Measurements from ENCODE around the gene ZSWIM1. TPM values are rescaled to one million over a fixed set of nuclear protein-coding genes. Genes with fewer than 3 reads are reported as not detected.

ZSWIM1 gene
- total RNA-seq, 1 donor: 10.1 TPM

DNA sequence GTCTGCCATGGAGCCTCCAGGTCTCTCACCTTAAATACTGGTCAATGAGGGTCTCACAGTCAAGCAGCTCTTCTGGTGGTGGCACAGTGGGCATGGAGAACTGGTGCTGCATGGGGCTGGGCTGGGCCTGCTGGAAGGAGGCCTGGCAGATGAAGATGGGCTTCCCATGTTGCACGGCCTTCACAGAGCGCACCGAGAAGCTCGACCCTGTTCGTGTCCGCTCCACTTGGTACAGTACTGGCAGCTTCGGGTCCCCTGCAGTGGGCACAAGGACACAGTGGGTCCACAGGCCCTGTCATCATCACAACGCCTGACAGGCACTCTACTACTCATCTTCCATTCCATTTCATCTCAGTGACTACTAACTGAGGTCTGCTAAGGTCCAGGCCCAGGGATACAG, 32.6 kb upstream of the ZSWIM1 start:
- H3K9me3 ChIP-seq (ENCODE audit: low read depth, low read length): no peaks in the 10 kb centered on the region
- H3K4me3 ChIP-seq (ENCODE audit: low read length): no peak overlapping the region
- no peaks in the 10 kb centered on the region for H3K4me1 ChIP-seq (ENCODE audit: insufficient read depth, low read length)
- H3K27me3 ChIP-seq (ENCODE audit: insufficient read depth, low read length): no peaks in the 10 kb centered on the region

DNA sequence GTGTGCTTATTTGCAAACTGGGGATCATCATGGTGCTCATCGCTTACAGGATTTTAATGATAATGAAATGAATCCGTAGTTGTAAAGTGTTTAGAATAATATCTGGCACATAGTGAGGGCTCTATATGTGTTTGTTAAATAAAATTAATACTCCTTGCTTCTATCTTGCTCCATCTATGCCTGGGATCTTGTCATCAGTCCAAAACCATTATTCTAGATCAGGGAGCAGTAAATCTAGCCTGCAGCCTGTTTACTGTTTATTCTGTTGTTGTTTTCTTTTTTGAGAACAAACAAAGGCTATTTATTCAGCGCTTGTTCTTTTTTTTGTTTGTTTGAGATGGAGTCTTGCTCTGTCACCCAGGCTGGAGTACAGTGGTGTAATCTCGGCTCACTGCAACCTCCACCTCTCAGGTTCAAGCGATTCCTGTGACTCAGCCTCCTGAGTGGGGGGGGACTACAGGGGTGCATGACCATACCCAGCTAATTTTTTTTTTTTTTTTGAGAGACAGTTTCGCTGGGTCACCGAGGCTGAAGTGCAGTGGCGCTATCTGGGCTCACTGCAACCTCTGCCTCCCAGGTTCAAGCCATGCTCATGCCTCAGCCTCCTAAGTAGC, 32.0 kb upstream of the ZSWIM1 start:
- Histone ChIP-seq H3K9me3 (ENCODE audit: low read depth, low read length) (no peaks in the 10 kb centered on the region), H3K27me3 (ENCODE audit: insufficient read depth, low read length) (no peaks in the 10 kb centered on the region), H3K4me1 (ENCODE audit: insufficient read depth, low read length) (no peaks in the 10 kb centered on the region), H3K4me3 (ENCODE audit: low read length) (no peak overlapping the region)

DNA sequence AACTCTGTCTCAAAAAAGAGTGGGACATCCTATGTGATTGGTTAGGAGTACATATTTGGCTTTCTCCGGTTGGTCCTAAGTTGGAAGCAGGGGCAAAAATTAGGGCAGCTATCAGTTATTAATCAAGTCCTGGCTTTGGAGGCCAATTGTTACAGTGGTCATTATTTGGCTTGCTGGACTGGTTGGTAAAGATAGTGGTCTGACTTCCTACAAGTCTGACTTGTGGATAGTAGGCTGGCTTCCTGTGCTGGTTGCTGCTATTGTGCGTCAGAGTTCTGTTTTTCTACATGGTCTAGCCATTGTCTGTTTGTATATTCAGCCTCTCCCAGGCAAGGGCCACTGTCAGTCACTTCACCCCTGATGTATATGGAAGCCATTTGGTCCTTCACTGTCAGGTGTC, 30.8 kb upstream of the ZSWIM1 start:
- Histone ChIP-seq H3K4me1 (ENCODE audit: insufficient read depth, low read length) (peaks cover 7% of the 10 kb centered on the region), H3K4me3 (ENCODE audit: low read length) (no peak overlapping the region), H3K9me3 (ENCODE audit: low read depth, low read length) (no peaks in the 10 kb centered on the region), H3K27me3 (ENCODE audit: insufficient read depth, low read length) (no peaks in the 10 kb centered on the region)

DNA sequence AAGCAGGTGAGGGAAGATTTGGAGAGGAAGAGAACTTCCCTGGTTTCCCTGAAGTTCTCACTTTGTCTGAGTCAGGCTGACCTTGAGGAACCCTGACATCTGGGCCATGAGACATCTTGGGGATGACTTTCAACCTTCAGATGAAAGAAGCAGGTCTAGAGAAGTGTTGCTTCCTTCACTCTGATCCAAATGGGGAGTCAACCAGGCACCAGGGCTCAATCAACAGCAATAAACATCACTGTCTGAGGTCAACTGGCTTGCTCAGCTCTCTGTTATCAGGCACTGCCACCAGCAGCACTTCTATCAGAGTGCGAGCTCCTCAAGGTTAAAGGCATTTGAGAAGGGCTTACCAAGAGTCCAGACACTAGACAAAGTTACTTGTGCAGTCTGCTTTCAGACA, 30.1 kb upstream of the ZSWIM1 start:
- Histone ChIP-seq H3K4me3 (ENCODE audit: low read length) (no peak overlapping the region), H3K4me1 (ENCODE audit: insufficient read depth, low read length) (peaks cover 11% of the 10 kb centered on the region), H3K27me3 (ENCODE audit: insufficient read depth, low read length) (no peaks in the 10 kb centered on the region), H3K9me3 (ENCODE audit: low read depth, low read length) (no peaks in the 10 kb centered on the region)

DNA sequence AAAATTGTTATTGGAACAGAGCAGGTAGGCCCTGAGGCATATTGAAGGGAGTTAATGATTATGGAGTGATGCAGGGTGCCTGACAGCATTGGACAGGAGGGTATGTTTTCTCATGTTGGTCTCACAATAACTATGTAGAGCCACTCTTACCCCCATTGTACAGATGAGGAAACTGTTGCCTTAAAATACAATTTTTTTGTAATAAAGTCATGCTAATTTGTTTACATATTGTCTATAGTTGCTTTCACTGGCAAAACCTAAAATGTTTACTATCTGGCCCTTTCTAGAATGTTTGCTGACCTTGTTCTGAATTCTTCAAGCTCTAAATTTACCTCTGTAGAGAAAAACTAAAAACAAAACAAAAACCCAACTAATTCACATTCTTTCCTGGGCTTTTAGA, 29.5 kb upstream of the ZSWIM1 start:
- no peaks in the 10 kb centered on the region for H3K27me3 ChIP-seq (ENCODE audit: insufficient read depth, low read length)
- no peaks in the 10 kb centered on the region for H3K9me3 ChIP-seq (ENCODE audit: low read depth, low read length)
- no peak overlapping the region for H3K4me3 ChIP-seq (ENCODE audit: low read length)
- H3K4me1 ChIP-seq (ENCODE audit: insufficient read depth, low read length): peaks cover 17% of the 10 kb centered on the region

DNA sequence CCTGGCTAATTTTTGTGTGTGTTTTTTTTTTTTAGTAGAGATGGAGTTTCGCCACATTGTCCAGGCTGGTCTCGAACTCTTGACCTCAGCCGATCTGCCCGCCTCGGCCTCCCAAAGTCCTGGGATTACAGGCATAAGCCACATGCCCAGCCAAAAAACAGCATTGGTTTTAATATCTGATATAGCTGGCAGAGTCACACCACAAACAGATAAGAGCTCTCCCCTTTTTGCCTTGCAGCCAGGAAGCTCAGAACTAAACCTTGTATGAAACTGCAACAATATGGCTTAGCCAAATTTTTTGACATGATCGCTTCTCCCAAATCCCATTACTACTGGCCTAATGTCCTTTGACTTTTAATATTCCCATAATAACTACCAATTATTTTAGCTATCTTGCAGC, 28.7 kb upstream of the ZSWIM1 start:
- H3K4me1 ChIP-seq (ENCODE audit: insufficient read depth, low read length): peaks cover 21% of the 10 kb centered on the region
- no peaks in the 10 kb centered on the region for H3K27me3 ChIP-seq (ENCODE audit: insufficient read depth, low read length)
- H3K4me3 ChIP-seq (ENCODE audit: low read length): no peak overlapping the region
- no peaks in the 10 kb centered on the region for H3K9me3 ChIP-seq (ENCODE audit: low read depth, low read length)

DNA sequence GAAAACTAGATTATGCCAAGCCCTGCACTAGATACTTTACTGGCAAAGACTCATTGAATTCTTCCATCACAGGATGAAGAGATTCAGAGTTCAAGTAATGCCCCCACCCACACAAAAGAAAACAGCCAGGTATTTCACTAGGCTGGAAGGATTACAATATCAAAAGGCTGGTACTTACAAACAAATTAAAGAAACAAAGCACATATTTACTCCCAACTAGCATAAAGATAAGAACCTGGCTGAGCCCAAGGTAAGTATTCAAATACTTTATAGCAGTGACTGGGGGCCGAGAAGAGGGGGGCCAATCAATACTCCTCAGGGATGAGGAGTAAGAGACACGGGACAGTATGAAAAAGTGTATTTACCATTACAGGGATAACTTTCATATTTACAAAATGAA, 27.5 kb upstream of the ZSWIM1 start:
- H3K9me3 ChIP-seq (ENCODE audit: low read depth, low read length): no peaks in the 10 kb centered on the region
- no peak overlapping the region for H3K4me3 ChIP-seq (ENCODE audit: low read length)
- peaks cover 27% of the 10 kb centered on the region for H3K4me1 ChIP-seq (ENCODE audit: insufficient read depth, low read length)
- H3K27me3 ChIP-seq (ENCODE audit: insufficient read depth, low read length): no peaks in the 10 kb centered on the region

DNA sequence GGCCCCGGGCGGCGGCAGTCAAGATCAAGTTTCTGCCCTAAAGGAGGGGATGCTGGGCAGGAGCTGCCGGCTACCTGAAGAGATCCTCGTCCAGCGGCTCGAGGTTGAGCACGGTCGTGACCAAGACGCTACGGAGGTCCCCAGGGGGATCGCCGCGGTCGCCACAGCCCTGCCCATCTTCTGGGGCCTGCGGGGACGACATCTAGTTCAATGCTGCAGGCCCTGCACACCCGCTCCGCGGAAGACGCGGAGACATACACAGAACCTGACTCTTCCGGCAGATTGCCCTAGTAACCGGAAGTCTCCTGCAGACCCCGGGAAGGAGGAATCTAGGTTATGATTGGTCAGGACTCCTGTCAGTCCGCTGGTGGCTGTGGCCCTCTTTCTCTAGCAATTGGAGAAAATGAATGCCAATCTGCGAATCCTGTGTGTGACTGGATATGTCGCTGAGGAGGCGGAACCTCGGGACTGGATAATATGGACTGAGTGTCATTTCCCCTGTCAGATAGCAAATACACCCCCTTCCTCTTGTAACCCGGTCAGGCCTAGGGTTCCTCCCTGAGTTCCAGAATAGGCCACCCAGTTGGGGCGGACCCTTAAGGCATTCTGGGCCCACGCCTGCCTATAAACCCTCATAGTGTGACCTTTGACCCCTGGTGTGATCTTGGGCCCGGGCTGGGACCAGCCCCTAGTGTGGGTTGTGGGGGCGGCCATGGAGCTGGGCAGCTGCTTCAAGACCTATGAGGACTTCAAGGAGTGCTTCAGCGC, 23.7 kb upstream of the ZSWIM1 start, which contains the start of the genes ACOT8 and ZSWIM3:
Gene ACOT8 (minus strand): TSS at position 279 of the 768 bp plus-strand sequence. CDS start 77 bp downstream, at position 202.
Gene ZSWIM3 (plus strand): TSS at position 501 of the 768 bp plus-strand sequence. CDS start 212 bp downstream, at position 713.
- H3K4me3 ChIP-seq (ENCODE audit: low read length): peak within 1 kb of the TSS; percentile 67
- no peaks in the 10 kb centered on the region for H3K9me3 ChIP-seq (ENCODE audit: low read depth, low read length)
- H3K27me3 ChIP-seq (ENCODE audit: insufficient read depth, low read length): no peaks in the 10 kb centered on the region
- H3K4me1 ChIP-seq (ENCODE audit: insufficient read depth, low read length): peaks cover 28% of the 10 kb centered on the region

DNA sequence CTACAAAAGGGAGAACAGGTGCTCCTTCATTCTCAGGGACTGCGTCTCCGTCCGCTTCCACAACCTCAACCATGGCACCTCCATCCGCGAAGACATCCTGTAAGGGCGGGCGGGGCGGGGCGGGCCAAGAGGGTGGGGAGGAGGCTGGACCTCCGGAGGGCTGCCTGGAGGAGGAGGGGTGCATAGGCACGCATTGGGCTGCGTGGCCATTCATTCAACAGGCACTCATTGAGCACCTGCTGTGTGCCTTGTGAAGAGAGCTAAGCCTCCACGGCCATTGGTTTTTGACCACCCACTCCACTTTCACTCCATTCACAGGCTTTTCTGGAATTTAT, 23.2 kb upstream of the ZSWIM1 start:
- H3K27me3 ChIP-seq (ENCODE audit: insufficient read depth, low read length): no peaks in the 10 kb centered on the region
- peaks cover 28% of the 10 kb centered on the region for H3K4me1 ChIP-seq (ENCODE audit: insufficient read depth, low read length)
- no peaks in the 10 kb centered on the region for H3K9me3 ChIP-seq (ENCODE audit: low read depth, low read length)
- peak overlapping the region; percentile 67 for H3K4me3 ChIP-seq (ENCODE audit: low read length)

DNA sequence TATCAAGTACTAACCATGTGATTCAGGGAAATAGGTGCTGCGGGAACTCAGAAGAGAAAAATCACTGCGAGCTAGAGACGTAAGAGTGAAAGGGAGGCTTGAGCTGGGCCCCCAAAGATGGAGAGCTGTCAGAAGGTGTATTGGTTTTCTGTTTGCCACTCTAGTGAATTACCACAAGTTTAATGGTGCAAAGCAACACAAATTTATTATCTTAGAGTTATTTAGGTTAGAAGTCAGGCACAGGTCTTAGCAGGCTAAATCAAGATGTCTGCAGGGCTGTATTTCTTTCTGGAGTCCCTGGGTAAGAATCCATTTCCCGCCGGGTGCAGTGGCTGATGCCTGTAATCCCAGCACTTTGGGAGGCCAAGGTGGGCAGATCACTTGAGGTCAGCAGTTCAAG, 21.1 kb upstream of the ZSWIM1 start:
- H3K9me3 ChIP-seq (ENCODE audit: low read depth, low read length): no peaks in the 10 kb centered on the region
- peaks cover 25% of the 10 kb centered on the region for H3K4me1 ChIP-seq (ENCODE audit: insufficient read depth, low read length)
- no peaks in the 10 kb centered on the region for H3K27me3 ChIP-seq (ENCODE audit: insufficient read depth, low read length)
- H3K4me3 ChIP-seq (ENCODE audit: low read length): no peak overlapping the region

DNA sequence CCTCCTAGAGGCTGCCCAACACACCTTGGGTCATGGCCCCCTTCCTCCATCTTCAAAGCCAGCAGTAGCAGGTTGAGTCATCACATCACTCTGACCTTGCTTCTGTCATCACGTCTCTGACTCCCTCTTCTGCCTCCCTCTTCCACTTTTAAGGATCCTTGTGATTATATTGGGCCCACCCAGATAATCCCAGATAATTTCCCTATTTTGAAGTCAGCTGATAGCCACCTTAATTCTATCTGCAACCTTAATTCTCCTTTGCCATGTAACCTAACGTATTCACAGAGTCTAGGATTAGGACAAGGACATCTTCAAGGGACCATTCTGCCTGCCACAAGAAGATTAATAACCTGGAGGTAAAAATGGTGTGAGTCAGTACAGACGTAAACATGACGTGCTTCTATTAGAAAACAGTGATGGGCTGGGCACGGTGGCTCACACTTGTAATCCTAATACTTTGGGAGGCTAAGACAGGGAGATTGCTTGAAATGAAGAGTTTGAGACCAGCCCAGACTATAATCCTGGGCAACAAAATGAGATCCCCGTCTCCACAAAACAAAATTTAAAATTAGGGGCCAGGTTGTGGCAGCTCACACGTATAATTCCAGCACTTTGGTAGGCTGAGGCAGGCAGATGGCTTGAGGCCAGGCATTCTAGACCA, 20.3 kb upstream of the ZSWIM1 start:
- Histone ChIP-seq H3K27me3 (ENCODE audit: insufficient read depth, low read length) (no peaks in the 10 kb centered on the region), H3K9me3 (ENCODE audit: low read depth, low read length) (no peaks in the 10 kb centered on the region), H3K4me3 (ENCODE audit: low read length) (no peak overlapping the region), H3K4me1 (ENCODE audit: insufficient read depth, low read length) (peaks cover 20% of the 10 kb centered on the region)

DNA sequence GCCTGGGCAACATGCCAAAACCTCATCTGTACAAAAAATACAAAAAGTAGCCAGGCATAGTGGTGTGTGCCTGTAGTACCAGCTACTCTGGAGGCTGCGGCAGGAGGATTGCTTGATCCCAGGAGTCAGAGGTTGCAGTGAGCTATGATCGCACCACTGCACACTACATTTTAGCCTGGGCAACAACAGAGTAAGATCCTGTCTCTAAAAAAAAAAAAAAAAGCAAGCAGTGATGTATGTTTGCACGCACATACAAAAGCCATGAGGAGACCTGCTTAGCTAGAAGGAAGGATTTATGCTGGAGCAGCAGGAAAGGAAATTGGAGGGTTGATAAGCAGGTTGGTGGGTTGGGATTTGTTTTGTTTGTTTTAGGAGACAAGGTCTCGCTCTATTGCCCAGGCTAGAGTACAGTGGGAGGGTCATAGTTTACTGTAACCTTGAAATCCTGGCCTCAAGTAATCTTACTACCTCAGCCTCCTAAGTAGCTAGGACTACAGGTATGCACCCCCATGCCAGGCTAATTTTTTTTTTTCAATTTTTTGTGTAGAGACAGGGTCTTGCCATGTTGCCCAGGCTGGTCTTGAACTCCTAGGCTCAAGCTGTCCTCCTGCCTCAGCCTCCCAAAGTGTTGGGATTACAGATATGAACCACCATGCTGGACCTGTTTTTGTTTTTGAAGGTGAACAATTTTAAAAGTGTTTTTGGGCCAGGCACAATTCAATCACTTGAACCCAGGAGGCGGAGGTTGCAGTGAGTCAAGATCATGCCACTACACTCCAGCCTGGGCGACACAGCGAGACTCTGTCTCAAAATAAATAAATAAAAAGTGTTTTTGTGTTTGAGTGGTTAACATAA, 19.6 kb upstream of the ZSWIM1 start:
- H3K27me3 ChIP-seq (ENCODE audit: insufficient read depth, low read length): no peaks in the 10 kb centered on the region
- peaks cover 12% of the 10 kb centered on the region for H3K4me1 ChIP-seq (ENCODE audit: insufficient read depth, low read length)
- no peak overlapping the region for H3K4me3 ChIP-seq (ENCODE audit: low read length)
- H3K9me3 ChIP-seq (ENCODE audit: low read depth, low read length): no peaks in the 10 kb centered on the region

DNA sequence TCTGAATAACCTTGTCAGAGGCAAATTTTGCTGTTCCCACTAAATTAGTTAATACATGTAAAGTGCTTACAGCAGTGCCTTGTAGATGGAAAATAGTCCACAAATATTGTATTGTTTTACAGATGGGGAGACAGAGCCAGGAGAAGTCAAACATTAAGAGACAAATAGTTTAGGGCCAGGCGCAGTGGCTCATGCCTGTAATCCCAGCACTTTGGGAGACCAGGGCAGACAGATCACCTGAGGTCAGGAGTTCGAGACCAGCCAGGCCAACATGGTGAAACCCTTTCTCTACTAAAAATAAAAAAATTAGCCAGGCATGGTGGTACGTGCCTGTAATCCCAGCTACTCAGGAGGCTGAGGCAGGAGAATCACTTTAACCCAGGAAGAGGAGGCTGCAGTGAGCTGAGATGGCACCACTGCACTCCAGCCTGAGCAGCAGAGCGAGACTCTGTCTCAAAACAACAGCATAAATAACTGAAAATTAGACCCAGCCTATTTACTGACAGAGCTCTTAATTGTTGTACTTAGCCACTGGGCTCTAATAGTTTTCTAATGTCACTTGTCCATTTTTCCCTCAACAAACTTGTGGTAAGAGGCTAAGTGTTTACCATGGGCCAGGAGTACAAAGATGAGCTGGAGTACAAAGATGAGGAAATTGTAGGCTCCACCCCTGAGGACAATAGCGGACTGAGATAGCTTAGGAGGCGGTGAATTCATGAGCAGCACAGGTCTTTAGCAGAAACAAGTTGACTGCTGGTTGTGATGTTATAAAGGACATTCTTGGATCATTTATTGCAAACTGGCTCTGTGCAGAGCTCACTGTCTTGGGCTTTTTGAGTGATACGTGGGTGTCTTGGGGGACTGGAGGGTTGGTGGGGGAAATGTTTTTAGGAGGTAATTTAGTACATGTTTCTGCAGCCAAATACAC, 17.2 kb upstream of the ZSWIM1 start:
- Histone ChIP-seq H3K27me3 (ENCODE audit: insufficient read depth, low read length) (no peaks in the 10 kb centered on the region), H3K9me3 (ENCODE audit: low read depth, low read length) (no peaks in the 10 kb centered on the region), H3K4me1 (ENCODE audit: insufficient read depth, low read length) (no peaks in the 10 kb centered on the region), H3K4me3 (ENCODE audit: low read length) (no peak overlapping the region)

DNA sequence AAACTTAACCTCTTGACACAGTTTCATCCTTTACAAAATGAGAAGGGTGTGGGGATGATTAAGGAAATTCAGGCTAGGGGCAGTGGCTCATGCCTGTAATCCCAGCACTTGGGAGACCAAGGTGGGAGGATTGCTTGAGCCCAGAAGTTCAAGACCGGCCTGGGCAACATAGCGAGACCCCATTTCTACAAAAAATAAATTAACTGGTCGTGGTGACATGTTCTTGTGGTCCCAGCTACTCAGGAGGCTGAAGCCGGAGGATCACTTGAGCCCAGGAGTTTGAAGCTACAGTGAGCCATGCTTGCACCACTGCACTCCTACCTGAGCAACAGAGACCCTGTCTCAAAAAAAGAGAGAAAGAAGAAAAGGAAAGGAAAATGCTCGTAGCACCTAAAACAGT, 14.6 kb upstream of the ZSWIM1 start:
- no peaks in the 10 kb centered on the region for H3K27me3 ChIP-seq (ENCODE audit: insufficient read depth, low read length)
- H3K4me1 ChIP-seq (ENCODE audit: insufficient read depth, low read length): no peaks in the 10 kb centered on the region
- no peak overlapping the region for H3K4me3 ChIP-seq (ENCODE audit: low read length)
- no peaks in the 10 kb centered on the region for H3K9me3 ChIP-seq (ENCODE audit: low read depth, low read length)

Measured in mononuclear cell (primary cell).